ENCODE results near the gene OXNAD1.
A peak's percentile ranks its signal among the peaks of the same experiment; 100 is the strongest.

Gene OXNAD1

DNA sequence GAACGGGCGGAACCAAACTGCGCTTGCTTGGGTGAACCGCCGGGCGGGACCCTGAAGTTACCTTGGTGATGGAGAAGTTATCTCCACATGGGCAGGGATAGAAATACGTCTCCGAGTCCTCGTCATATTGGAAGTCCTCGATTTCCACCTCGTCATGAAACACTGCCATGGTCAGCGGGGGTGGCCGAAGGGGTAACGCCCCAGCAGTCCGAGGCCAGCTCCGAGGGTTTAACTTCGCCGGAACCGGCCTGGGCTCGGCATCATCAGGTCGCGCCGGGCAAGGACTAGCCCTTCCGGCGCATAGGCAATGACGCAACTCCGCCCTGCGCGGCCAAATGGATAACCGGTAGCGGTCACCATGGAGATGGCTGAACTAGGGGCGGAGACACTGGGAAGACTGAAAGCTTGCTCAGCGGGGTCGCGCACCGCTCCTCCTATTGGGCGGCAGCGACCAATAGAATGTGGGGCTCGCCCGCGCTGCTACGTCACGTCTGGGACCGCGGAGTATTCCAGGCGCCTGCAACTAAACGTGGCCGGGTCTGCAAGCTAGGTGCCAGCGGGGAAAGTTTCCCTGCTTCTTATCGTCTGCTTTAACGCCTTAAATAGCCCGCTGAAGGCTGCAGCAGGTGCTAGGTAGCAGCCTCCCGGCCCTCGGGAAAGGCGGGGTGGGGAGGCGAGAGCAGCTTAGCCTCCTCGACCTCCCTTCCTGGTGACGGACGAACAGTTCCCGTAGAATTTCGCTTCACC lies at the start of gene OXNAD1, which contains the start of gene DPH3:
Gene OXNAD1, plus strand, starts transcription at position 505 of the 747 bp plus-strand sequence. CDS start 5,741 bp downstream, outside the sequence.
Gene DPH3, minus strand, starts transcription at position 236 of the 747 bp plus-strand sequence. Its CDS starts 67 bp downstream, at position 169.
- peak; percentile 96 to 97 for DNase-seq (ENCODE audit: low read depth in 2 of 2)

- DNase-seq (ENCODE audit: low read depth in 2 of 2), result no peak
Measured at GRCh38 chr3:16216373-16216935, 48.6 kb upstream of the OXNAD1 start.

- DNase-seq (ENCODE audit: low read depth in 2 of 2), result no peak
Measured at GRCh38 chr3:16219777-16220176, 45.2 kb upstream of the OXNAD1 start.

DNA sequence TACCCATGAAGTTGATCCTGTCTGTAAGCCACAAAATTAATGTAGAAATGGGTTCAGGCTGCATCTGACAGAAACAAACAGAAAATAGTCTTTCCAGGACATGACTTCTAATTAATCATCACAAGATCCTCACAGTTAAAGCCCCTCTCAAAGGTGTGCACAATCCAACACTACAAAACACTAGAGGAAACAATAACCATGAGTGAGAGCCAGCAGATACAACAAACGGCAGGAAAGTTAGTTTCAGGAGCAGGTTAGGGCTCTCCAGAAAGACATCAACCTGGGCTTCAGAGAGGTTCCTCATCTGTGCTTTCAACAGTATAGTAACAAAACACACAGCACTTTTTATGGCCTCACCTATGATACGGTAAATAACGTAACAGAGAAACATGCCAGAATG lies 43.0 kb upstream of the OXNAD1 start:
- DNase-seq (ENCODE audit: low read depth in 2 of 2), result no peak

DNA sequence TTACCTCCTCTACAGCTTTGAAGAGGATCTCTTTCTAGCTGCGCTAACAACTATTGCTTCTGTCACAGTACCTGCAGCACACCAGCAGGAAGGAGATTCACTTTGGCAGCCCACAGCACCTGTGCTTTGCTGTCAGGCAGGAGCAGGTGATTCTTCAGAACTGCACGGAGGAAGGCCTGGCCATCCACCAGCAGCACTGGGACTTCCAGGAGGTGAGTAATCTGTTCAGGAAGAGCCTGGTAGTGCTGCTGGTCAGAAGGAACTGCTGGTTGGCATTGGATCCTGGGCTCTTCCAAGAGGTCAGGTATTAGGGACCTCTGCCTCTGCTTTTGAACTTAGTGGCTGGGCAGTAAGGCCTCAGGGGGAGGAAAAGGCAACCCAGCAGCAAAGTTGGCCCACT lies 42.5 kb upstream of the OXNAD1 start:
- no peak for DNase-seq (ENCODE audit: low read depth in 2 of 2)

GRCh38 chr3:16224325-16224724 lies 40.7 kb upstream of the OXNAD1 start:
- DNase-seq (ENCODE audit: low read depth in 2 of 2), result no peak

DNA sequence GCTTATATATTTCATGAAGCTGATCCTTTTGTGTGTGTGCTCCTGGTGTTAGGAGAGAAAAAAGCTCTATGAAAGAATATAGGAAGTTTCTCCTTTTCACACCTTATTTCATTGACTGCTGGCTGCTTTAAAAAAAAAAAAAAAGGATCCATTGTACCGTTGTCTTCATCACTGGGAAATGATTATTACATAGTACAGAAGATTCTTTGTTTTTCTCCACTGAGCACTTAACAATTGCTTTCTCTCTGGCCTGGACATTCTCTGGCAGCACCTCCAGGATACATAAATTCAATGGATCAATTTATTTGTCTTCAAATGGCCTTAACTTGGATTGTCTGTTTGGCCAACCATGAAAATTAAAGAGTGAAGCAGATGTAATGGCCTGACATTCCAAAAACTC lies 37.4 kb upstream of the OXNAD1 start:
- DNase-seq (ENCODE audit: low read depth in 2 of 2), result no peak

GRCh38 chr3:16229681-16230080 lies 35.3 kb upstream of the OXNAD1 start:
- DNase-seq (ENCODE audit: low read depth in 2 of 2), result no peak

- no peak for DNase-seq (ENCODE audit: low read depth in 2 of 2)
Measured at GRCh38 chr3:16231983-16232382, 33.0 kb upstream of the OXNAD1 start.

DNA sequence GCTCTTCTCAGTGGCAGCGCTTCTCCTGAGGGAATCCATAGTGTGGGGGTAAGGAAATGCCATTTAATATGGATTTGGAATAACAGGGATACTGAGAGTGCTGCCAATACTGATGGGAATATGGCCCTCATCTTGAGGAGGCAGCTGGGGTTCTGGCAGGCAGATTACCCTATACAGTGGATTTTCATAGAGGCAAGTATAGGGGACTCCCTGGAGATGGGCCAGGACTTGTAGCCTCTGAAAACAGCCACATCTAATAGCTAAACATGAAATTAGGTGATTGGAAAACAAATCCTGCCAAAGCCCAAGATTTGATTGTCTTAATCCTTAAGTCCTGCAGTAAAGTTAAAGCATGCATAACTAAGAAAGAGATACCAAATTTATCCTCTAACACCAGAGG lies 31.2 kb upstream of the OXNAD1 start:
- DNase-seq (ENCODE audit: low read depth in 2 of 2), result no peak

DNA sequence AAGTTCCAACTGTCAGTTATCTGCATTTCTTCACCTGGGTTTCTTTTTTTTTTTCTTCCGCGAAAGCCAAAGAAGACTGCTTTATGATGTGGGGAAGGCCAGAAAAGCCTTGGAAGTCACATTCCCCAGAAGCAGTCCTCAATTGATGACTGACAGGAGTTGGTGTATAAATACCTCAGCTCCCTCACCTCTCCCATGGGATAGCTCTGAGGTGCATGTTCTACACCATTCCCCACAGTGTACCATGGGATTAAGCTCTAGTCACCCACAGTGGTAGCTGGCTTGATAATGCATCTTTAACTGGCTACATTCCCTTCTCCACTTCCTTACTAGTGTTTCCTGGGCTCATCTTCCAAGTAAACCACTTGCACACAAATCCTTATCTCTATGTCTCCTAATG lies 30.7 kb upstream of the OXNAD1 start:
- DNase-seq (ENCODE audit: low read depth in 2 of 2), result no peak

DNA sequence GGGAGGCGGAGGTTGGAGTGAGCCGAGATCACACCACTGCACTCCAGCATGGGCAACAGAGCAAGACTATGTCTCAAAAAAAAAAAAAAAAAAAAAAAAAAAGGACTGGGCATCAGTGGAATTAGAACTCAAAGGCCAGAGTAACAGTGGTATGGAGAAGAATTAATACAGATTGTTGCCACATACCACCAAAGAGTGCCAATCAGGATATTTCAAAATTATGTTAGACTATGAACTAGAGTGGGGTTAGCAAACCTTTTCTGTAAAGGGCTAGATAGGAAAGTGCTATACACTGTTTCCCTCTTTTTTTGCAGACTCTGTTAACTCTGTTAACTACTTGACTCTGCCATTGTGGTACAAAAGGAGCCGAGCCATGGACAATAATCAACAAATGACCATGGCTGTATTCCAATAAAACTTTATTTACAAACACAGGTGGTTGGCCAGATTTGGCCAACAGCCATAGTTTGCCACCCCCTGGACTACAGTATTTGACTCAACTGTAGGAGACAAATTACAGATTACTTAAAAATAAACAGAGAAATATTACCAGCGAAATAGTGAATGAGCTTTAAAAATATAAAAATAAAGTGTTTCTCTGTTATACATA lies 28.9 kb upstream of the OXNAD1 start:
- DNase-seq (ENCODE audit: low read depth in 2 of 2), result no peak

- no peak for DNase-seq (ENCODE audit: low read depth in 2 of 2)
Measured at GRCh38 chr3:16236856-16237393, 28.1 kb upstream of the OXNAD1 start.

DNA sequence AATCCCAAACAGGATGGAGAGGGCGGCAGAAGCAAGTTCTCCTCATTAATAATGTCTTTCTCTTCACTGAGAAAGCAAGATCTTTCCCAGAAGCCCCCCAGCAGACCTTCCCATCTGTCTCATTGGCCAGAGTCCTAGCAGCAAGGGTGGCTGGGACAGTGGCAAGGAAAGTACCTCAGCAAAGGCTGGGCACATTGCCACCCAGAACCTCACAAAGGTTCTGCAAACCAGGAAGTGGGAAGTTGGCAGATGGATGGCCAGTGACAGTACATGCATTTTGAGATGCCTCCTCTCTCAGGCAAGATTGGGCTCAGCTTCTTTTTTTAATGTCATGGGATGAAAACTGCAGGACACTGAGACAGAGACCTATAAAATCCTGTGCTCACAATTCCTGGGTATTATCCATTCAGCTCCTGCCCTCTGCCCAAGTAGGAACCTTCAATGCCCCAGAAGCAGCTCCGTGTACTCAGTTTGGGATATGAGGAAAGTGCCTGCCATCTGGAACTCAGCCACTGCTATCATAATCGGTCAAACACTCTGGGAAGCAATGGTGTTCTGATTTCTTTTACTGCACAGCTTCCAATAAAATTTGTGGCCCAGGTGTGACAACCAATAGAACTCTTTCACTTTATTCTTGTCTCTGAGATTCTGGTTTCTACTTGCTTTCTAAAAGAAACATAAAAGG lies 25.8 kb upstream of the OXNAD1 start:
- no peak for DNase-seq (ENCODE audit: low read depth in 2 of 2)

GRCh38 chr3:16239780-16240179 lies 25.2 kb upstream of the OXNAD1 start:
- no peak for DNase-seq (ENCODE audit: low read depth in 2 of 2)

GRCh38 chr3:16240229-16241023 lies 24.6 kb upstream of the OXNAD1 start:
- no peak for DNase-seq (ENCODE audit: low read depth in 2 of 2)

GRCh38 chr3:16241225-16241624 lies 23.8 kb upstream of the OXNAD1 start:
- no peak for DNase-seq (ENCODE audit: low read depth in 2 of 2)

DNA sequence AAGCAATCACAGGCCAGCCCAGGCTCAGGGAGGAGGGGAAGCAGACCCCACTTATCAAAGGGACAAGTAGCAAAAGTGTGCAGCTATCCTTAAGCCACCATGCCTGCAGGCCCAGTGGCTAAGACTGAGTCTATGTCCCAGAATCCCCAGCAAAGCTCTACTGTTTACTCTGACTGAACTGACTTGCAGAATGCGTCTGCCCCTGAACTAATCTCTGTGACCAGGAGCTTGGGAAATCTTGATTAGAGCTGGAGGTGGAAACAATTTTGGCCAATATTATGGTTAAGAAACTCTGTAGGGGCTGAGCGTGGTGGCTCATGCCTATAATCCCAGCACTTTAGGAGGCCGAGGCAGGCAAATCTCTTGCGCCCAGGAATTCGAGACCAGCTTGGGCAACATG lies 22.8 kb upstream of the OXNAD1 start:
- DNase-seq (ENCODE audit: low read depth in 2 of 2), result no peak

- no peak for DNase-seq (ENCODE audit: low read depth in 2 of 2)
Measured at GRCh38 chr3:16243706-16244490, 21.1 kb upstream of the OXNAD1 start.

DNA sequence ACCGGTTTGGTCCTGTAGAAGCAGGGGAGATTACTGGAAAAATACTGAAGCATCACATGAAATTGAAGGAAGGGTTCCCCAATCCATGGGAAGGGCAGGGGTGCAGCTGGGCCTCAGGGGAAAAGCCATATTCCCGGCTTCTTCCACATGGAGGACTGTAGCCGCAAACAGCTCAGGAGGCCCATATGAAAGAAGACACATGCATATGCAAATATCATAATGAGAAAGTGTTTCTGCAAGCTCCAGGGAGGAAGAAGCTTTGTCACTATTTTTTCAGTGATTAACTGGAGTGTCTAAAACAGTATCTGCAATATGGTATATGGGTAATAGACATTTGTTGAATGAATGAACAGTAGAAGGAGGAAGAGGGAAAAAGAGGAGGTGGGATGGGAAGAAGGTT lies 19.4 kb upstream of the OXNAD1 start:
- DNase-seq (ENCODE audit: low read depth in 2 of 2), result no peak

Measured in stimulated activated CD4-positive, alpha-beta T cell treated with anti-CD3 and anti-CD28 coated beads, Interleukin-1b, Interleukin-23, amount 100 ng/mL, for 4 hours (primary cell).